ACHN (cell line): ENCODE data around the gene SYNPR.
"Not testable (repeated sequence)": the region's sequence is repeated elsewhere in the genome, so short reads cannot be mapped to it uniquely, and the experiment has no call there.

Experiments
- DNase-seq: peaks from one replicate; pipeline ENCODE4 v3.0.0-alpha.2; 2015
- in situ Hi-C: cut with HindIII; loops from 2 replicates; pipeline ENCODE4 v1.10.0; 2017; ENCODE audit warnings: low sequenced_read_pairs, low pct_ligation_motif_present, low pct_unique_long_range_greater_than_20kb

Gene SYNPR

DNA sequence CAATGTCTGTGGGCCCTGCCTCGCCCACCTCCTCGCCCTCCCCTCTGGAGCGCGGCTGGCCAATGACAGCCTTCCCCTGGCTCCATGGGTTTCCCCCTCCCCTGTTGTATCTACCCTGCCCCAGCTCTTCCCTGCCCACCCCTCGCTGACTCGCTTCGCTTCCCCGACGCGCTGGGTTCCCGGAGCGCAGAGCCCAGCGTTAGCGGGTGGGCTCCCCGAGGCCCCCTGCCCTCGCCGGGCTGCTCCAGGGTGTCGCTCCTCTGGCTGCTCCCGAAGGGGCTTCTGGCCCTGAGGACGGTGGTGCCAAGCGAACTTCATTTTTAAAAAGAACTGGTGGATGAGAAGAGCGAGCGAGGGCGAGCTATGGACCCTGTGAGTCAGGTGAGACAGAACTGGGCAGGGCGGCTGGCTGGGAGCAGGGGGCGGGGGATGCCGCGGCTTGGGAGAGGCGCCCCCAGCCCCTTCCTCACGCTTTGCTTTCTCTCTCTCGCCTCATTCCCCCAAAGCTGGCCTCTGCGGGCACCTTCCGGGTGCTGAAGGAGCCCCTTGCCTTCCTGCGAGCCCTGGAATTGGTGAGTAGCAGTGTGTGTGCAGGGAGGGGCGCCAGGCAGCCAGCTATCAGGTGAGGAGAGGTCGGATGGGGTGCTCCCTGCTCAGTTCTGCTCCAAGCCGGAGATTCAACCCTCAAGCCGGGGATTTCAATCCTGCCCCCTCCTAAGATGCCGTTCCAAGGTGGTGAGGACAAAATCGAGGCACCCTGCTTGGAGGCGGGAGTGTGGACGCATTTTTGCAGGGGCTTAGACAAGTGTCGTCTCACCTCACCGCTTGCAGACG is at the start of gene SYNPR:
TSS of gene SYNPR (plus strand) at position 138 of the 834 bp plus-strand sequence.
- DNase-seq: no peak
- in situ Hi-C loops: no loop called here

DNA sequence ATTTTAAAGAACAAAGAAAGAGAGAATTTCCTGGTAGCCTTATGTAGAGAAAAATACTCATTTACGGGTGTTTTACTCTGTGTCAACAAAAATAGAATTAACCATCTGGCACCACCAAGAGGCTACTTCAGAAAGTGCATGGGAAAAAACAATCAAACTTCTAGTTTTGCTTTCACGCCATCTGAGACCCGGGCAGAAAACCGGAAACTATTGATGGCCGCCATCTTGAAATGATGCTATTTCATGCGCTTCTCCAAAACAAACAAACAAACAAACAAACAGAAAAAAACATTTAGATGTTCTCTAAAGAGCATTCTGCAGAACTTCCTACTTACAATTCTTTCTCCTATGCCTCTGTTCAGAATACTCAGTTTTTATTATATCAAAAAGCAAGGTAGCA is 49.4 kb upstream of the SYNPR start:
- DNase-seq: peak; percentile 46
- in situ Hi-C loops: no loop called here

DNA sequence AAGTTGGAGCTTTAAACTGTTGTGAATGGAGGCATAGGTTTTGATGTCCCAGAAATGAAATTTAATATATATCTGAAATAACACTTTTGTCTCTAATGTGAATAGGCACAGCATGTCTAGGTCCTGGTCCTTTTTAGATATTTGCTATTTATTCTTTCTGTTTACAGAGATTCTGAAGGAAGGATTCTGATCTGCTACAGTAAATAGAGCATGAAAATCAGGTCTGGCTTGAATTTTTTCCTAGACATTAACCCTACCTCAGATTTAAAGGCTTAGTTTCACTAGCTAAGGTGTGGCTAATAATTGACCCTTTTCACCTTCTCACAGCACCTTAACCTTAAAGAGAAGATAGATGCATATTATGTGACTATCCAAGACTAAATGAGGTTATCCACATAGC is 48.0 kb upstream of the SYNPR start:
- in situ Hi-C loops: no loop called here
- no peak for DNase-seq

DNA sequence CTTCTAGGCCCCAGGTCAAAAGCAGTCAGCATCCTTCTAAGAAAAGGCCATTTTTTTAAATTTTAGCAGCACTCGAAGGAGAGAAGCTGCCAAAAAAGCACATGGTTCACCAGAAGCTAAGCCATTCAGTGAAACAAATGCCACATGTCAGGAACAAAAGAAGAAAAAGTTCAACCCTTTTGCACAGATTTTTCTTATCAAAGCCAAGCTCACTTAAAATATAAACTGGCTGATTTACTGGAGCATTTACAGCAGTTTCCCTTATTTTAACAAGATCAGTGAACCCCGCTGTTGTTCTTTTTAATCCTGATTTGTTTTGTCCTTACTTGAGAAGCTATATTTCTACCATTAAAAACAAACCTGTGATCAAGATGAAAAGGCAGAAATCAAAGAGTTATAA is 46.5 kb upstream of the SYNPR start:
- no peak for DNase-seq
- in situ Hi-C loops: no loop called here

DNA sequence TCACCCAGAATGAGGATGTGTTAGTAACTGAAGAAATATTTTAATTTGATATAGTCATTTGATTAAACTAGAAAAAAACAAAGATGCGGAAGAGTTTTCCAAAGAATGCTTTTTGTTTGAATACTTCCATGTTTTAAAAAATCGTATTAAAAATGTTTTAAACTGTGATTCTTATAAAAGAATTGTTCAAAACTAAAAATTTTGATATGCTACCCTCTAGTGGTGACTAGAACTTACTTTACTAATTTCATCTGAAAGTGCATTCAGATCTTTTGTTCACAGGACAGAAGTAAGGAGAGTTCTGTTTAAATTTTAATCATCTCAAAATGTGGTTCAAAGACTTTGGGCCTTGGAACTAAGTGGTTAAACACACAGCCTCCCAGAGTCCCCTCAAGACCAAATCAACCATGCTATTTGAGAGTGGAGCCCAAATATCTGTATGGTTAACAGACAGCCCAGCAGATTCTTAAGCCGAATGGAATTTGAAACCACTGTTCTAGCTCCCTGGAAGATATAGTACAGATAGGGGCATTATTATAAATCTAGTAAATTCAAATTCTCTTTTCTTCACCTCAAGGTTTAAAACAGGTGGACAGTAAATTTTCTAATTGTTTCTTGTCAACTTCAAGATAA is 45.2 kb upstream of the SYNPR start:
- in situ Hi-C loops: no loop called here

DNA sequence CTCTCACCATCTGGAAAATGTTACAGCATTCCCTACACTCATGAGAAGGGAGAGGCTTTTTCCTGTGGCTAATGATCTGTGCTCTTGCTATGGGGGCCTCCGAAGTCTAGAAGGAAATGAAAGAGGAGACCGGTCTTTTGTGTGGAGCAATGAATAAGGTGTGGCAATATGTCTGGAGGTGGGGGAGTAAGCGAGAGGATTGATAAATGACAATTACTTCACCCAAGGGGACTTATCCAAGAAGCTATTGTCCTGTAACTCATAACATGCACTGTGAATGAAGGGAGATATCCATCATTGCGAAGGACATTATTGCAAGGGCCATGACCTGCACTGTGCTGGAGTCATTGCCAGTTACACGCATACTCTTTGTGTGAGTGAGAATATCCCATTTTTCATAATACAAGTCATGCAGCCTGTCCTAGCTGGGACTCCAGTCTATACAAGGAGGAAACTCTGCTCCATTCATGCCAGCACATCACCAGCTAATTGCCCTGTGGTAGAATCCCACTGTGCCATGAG is 37.7 kb upstream of the SYNPR start:
- in situ Hi-C loops: no loop called here
- no peak for DNase-seq

More for the DNA sequence above, 45.2 kb upstream of the SYNPR start:
- DNase-seq: no peak

DNA sequence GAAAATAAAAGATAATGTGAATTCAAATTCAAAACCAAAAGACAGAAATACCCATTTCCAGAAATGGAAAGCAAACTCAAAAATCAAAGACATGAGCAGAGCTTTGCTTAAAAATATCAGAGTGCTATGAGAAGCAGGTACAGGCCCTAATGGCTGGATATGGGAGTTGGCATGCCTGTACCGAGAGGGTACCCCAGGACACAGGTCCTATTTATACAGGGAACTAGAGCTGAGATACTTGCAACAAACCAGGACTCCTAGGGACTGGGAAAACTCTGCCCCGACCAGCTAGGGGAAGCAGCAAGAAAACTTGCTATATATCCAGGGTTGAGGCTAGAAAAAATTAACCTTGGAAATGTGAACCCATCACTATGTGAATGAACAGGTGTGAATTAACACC is 36.0 kb upstream of the SYNPR start:
- no peak for DNase-seq
- in situ Hi-C loops: no loop called here

DNA sequence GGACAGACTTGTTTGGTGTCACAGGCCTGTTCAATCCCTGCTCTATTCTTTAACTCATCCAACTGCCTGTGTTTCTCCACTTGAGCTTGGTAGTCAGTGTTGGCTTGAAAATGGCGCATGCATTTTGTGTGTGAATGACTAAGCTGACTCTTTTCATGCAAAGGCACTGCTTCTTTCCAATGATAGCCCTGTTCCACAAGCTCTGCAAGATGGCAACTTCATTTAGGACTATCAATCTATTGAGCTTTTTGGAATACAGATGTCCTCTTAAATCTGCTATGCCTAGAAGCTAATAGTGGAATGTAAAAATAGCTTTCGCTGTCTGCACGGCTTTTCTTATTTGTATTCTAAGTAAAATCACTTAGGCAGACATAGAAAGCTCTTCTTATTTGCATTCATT is 33.6 kb upstream of the SYNPR start:
- DNase-seq: no peak
- in situ Hi-C loops: no loop called here

DNA sequence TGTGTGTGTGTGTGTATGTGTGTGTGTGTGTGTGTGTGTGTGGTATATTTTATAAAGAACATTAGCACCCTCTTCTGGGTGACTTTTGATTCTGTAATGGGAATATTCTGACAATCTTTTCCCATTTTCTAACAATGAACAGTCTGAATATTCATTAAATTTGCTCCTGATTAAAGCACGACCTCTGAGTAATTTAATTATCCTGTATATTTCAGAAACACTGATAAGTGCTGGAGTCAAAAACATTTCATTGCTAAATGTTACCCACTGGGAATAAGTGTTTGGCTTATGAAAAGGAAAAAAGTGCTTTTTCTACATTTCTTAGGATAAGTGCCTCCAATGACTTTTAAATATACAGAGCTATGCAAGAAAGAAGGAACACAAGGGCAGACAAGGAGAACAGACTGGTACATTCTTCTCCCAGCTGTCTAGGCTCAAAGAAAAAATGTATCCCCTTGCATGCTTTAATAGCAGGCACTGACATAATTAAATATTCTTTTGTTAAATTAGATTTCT is 32.3 kb upstream of the SYNPR start:
- in situ Hi-C loops: no loop called here
- no peak for DNase-seq

DNA sequence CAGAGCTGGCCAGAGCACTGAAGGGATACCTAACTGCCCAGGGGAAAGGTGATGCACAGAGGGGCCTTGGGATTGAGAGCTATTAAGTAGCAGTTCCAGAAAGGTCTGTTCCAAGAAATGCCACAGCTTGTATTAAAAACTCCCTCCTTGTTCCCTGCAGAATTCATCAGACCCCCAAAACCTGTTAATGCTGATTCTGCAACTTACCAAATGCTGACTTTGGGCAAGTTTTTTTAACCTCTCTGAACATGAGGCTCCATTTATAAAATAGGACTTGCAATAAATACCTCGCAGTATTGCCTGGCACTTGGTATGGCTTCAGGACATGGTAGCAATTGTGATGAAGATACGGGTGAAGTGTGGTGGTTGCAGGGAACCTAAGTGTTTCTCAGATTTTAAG is 30.1 kb upstream of the SYNPR start:
- no peak for DNase-seq
- in situ Hi-C loops: no loop called here

DNA sequence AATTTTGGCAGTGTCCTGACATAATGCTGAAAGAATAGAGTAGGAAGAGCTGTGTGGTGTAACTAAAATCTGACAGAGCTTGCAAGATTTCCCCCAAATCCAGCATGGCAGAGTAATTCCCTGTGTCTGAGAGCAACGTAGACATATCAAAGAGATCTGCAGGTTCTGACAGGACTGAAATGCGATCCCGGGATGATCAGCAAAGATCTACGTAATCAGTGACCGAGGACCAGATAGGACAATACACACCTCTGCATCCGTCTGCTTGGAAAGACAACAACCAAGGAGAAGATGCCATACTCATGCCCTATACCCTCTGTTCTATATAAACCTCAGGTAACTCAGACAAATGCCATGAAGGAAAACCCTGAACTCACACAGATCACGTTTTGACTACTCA is 26.6 kb upstream of the SYNPR start:
- DNase-seq: no peak
- in situ Hi-C loops: no loop called here

DNA sequence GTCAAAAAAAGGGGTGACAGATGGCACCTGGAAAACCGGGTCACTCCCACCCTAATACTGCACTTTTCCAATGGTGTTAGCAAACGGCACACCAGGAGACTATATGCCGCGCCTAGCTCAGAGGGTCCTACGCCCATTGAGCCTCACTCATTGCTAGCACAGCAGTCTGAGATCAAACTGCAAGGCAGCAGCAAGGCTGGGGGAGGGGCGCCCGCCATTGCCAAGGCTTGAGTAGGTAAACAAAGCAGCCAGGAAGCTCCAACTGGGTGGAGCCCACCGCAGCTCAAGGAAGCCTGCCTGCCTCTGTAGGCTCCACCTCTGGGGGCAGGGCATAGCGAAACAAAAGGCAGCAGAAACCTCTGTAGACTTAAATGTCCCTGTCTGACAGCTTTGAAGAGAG is 22.3 kb upstream of the SYNPR start:
- DNase-seq, in situ Hi-C loops: not testable (repeated sequence)

DNA sequence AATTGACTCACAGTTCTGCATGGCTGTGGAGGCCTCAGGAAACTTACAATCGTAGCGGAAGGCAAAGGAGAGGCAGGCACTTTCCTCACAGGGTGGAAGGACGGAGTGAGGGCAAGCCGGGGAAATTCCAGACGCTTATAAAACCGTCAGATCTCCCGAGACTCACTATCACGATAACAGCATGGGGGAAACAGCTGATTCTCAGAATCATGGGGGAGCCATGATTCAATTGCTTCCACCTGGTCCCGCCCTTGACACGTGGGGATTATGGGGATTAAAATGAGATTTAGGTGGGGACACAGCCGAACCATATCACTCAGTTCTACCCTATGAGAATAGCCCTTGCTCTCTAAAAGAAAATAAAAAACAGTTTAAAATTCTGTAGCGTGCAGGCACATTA is 13.4 kb upstream of the SYNPR start:
- DNase-seq: no peak
- in situ Hi-C loops: no loop called here

DNA sequence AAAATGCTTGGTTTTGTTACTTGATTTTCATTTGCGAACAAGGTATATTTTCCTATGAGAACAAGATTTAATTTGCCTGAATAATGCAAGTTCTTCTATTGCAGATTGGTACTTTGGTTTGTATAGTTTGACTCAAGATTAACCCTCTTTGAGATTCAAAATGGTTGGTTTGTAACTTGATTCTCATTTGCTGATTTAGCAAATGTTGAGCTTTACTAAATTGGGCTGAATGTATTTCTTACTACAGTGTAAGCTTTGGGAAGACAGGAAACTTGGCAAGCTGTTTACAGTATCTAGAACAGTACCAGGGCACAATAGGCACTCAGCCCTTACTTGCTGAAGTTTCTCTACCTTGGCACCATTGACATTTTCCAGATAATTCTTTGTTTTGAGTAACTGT is 3.7 kb upstream of the SYNPR start:
- no peak for DNase-seq
- in situ Hi-C loops: no loop called here

DNA sequence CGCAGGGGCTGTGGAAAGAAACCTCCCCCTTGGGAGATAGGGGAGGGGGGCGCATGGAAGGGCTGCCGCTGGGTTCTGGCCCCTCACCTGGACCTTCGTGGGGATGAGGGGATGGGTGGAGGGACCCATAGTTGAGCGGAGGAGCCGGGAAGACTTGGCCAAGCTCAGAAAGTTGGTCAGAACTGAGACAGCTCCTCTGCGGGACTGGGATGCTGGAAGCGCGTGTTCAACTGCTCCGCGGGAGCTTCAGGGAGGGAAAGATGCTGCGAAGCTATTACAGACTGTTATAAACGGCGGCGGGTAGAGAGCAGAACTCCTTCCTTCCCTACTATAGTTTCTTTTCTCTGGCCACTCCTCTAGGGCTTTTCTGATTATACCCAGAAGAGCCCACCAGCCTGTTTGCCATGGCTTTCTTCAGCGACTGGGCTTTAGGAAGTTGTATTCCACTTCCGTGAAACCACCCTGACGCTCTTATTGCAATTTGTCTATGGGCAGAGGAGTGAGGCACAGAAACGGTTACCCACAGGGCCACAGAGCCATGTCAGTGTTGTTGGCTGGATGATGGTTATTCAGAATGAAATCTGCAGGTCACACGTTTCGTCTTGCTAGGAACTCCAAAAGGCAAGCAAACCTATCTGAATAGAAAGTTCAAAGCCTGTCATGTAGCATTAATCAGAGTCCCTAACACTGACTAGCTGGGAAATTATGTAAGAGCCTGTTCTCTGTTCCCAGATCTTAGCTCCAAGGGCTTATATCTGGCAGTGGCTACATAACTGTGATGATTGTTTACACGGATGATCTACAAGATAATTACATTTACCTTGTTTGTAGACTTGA is 1.1 kb downstream of the SYNPR start:
- in situ Hi-C loops: no loop called here
- DNase-seq: no peak

DNA sequence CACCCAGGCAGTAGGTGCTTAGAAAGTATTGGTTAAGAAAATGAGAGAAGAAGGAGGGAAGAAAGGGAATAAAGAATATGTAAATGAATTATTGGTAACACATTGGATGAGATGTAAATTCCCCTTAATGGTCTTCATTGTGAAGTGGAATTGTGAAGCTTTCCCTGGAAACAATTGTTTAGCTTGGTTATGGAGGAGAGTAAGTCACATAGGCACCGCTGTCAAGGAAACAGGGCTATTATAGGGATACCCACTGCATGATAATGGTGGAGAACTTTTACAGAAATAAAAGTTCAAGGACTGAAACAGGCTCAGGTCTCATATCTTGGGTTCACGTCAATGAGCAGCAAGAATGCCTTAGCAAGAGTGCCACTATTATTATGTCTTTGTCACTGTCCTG is 9.5 kb downstream of the SYNPR start:
- in situ Hi-C loops: no loop called here
- DNase-seq: no peak

DNA sequence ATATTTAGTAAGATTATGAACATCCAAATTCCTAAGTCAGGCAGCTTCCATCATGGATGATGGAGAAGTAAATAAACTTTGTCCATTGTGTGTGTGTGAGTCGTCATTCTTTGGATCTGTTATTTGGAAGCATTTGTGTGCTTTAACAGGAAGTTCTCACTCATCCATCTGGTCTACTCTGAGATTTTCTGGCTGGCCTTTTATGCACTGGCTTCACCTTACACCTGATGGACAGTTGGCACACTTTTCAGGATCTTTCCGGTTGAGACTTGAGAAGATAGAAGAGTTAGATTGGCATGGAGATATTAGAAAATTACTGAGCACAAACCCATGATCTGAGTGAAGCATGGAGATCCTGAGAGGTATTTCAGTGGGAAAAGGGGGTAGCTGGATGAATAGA is 12.6 kb downstream of the SYNPR start:
- in situ Hi-C loops: no loop called here
- no peak for DNase-seq

DNA sequence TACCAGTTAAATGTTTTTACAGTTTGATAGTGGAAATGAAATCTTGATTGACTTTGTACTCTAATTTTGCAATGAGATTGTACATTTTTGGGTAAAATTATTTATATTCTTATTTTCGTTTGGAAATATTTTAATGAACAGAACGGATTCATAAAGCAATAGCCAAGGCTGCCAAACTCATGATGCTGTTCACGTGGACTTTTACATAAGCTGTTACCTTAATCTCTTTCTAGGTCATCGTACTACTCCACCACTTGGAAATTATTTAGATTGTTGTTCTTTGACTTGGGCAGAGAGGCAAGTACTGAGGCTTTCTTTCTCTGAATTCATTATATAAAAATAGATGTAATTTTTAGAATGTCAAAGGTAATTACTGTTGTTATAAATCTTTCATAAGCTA is 16.2 kb downstream of the SYNPR start:
- in situ Hi-C loops: no loop called here
- DNase-seq: no peak

DNA sequence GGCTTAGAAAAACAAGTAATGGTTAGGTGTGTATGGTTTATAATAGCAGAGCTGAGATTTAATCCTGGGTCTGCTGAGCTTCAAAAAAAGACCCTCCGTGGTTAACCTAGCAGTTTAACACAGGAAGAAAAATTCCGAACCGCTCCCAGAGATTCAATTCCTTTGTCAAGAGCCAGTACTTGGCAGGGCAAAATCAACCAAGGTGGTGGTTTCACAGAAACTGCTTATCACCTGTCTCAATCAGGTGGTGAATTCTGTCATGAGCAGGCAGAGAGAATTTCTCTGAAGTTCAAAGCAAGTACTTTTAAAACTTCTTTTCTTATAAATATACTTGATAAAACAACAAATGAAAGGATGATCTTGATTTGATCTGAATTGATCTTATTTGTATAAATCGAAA is 17.2 kb downstream of the SYNPR start:
- in situ Hi-C loops: no loop called here
- no peak for DNase-seq
